IMR-90 (cell line): Measurements from ENCODE around the gene IL17F. TPM values are rescaled to one million over a fixed set of nuclear protein-coding genes. Genes with fewer than 3 reads are reported as not detected.

Experiments
- ATAC-seq: fragments of 200-7000 bp; cut with Tn5 transposase; 2 replicates; pipeline ENCODE4 v1.9.1; 2020; ENCODE audit warnings: low read depth, mild to moderate bottlenecking, moderate library complexity
- BruUV-seq: library from RNA; stranded (reverse); fragments of 400-500 nt; replicated peaks from 2 replicates; lab custom pipeline; 2021; lab: Mats Ljungman, UMichigan
- CTCF ChIA-PET: fragments of 300-600 bp; formaldehyde crosslinking; extraction: SDS; loops from one replicate; lab custom pipeline; 2021; ENCODE audit warnings: antibody characterized with exemption; lab: Yijun Ruan, JAX
- POLR2A ChIA-PET: fragments of 300-600 bp; sonication (Branson Sonifier 250); formaldehyde crosslinking; loops from one replicate; lab custom pipeline; 2022; ENCODE audit warnings: antibody characterized with exemption; ENCODE audit not compliant: unreplicated experiment; lab: Charles Lee
- DNase-seq: peaks from one replicate; pipeline ENCODE4 v3.0.0; 2013
- H2AFZ ChIP-seq: replicated peaks from 2 replicates; pipeline ENCODE3; 2013; ENCODE audit warnings: low read length, mild to moderate bottlenecking; ENCODE audit not compliant: poor library complexity
- H2AK5ac ChIP-seq: 2 replicates; pipeline ENCODE4 v1.6.1; 2013; ENCODE audit warnings: low read depth, low read length, inconsistent platforms
- H2AK9ac ChIP-seq: replicated peaks from 2 replicates; pipeline ENCODE3; 2013; ENCODE audit warnings: mild to moderate bottlenecking, low read depth, low read length, moderate library complexity; ENCODE audit not compliant: poor library complexity
- H2BK120ac ChIP-seq: 2 replicates; pipeline ENCODE4 v1.6.1; 2013; ENCODE audit warnings: low read depth, low read length, inconsistent platforms
- H2BK15ac ChIP-seq: 3 replicates; pipeline ENCODE4 v1.6.1; 2013; ENCODE audit warnings: low read depth, low read length, inconsistent platforms
- H2BK20ac ChIP-seq: 2 replicates; pipeline ENCODE4 v1.6.1; 2013; ENCODE audit warnings: low read depth, mild to moderate bottlenecking, inconsistent platforms, low read length, moderate library complexity
- H2BK5ac ChIP-seq: 2 replicates; pipeline ENCODE4 v1.6.1; 2013; ENCODE audit warnings: mild to moderate bottlenecking, low read depth, low read length, inconsistent platforms; ENCODE audit not compliant: poor library complexity, severe bottlenecking
- H3K14ac ChIP-seq: replicated peaks from 2 replicates; pipeline ENCODE4 v1.6.1; 2013; ENCODE audit warnings: low read depth, low read length, inconsistent platforms
- H3K18ac ChIP-seq: 2 replicates; pipeline ENCODE4 v1.6.1; 2013; ENCODE audit warnings: low read depth, low read length, control low read depth
- H3K23ac ChIP-seq: 2 replicates; pipeline ENCODE4 v1.6.1; 2013; ENCODE audit warnings: low read depth, low read length, inconsistent platforms
- H3K27ac ChIP-seq: 2 replicates; pipeline ENCODE4 v1.5.1; 2013; ENCODE audit warnings: mild to moderate bottlenecking, control low read depth, low read length; ENCODE audit not compliant: insufficient read depth
- H3K27me3 ChIP-seq: 2 replicates; pipeline ENCODE4 v1.6.1; 2013; ENCODE audit warnings: low read length; ENCODE audit not compliant: control insufficient read depth, insufficient read depth
- H3K36me3 ChIP-seq: 2 replicates; pipeline ENCODE4 v1.6.1; 2013; ENCODE audit warnings: low read length, mixed read lengths; ENCODE audit not compliant: control insufficient read depth, insufficient read depth
- H3K4ac ChIP-seq: 2 replicates; pipeline ENCODE4 v1.6.1; 2013; ENCODE audit warnings: low read depth, low read length, inconsistent platforms
- H3K4me1 ChIP-seq: 2 replicates; pipeline ENCODE4 v1.6.1; 2013; ENCODE audit warnings: low read length, mixed read lengths; ENCODE audit not compliant: control insufficient read depth, insufficient read depth
- H3K4me2 ChIP-seq: 2 replicates; pipeline ENCODE4 v1.6.1; 2013; ENCODE audit warnings: low read depth, mild to moderate bottlenecking, control low read depth, low read length, moderate library complexity
- H3K4me3 ChIP-seq: 2 replicates; pipeline ENCODE4 v1.5.1; 2013; ENCODE audit warnings: low read depth, mild to moderate bottlenecking, control low read depth, low read length, moderate library complexity; ENCODE audit not compliant: insufficient read depth
- H3K56ac ChIP-seq: 2 replicates; pipeline ENCODE4 v1.6.1; 2013; ENCODE audit warnings: low read length, inconsistent platforms; ENCODE audit not compliant: insufficient read depth; ENCODE audit errors: extremely low read depth
- H3K79me1 ChIP-seq, 2 experiments: 2 replicates each; pipeline ENCODE4 v1.6.1; 2013; ENCODE audit warnings: low read length in 2 of 2, inconsistent platforms in 1 of 2, low read depth in 1 of 2
- H3K9ac ChIP-seq: 2 replicates; pipeline ENCODE4 v1.6.1; 2013; ENCODE audit warnings: low read depth, low read length, control low read depth
- H3K9me1 ChIP-seq: 2 replicates; pipeline ENCODE4 v1.6.1; 2013; ENCODE audit warnings: low read length, inconsistent platforms; ENCODE audit not compliant: insufficient read depth
- H3K9me3 ChIP-seq: 2 replicates; pipeline ENCODE4 v1.6.1; 2013; ENCODE audit warnings: low read length; ENCODE audit not compliant: control insufficient read depth, insufficient read depth
- H4K20me1 ChIP-seq: 2 replicates; pipeline ENCODE4 v1.6.1; 2013; ENCODE audit warnings: low read length, inconsistent platforms; ENCODE audit not compliant: insufficient read depth
- H4K5ac ChIP-seq: 2 replicates; pipeline ENCODE4 v1.6.1; 2013; ENCODE audit warnings: mild to moderate bottlenecking, low read depth, low read length, control low read depth
- H4K8ac ChIP-seq, 2 experiments: 2 replicates each; pipeline ENCODE4 v1.6.1; 2013; ENCODE audit warnings: low read depth in 2 of 2, low read length in 2 of 2, control low read depth in 1 of 2, inconsistent platforms in 1 of 2
- H4K91ac ChIP-seq: 2 replicates; pipeline ENCODE4 v1.6.1; 2013; ENCODE audit warnings: low read depth, low read length, inconsistent platforms; ENCODE audit not compliant: insufficient read depth
- BHLHE40 ChIP-seq: fragments of 150-350 bp; IDR thresholded peaks from 2 replicates; pipeline ENCODE4 v1.6.1; 2016; ENCODE audit warnings: mild to moderate bottlenecking, low read depth, low read length
- MAZ ChIP-seq: IDR thresholded peaks from 2 replicates; pipeline ENCODE4 v1.6.1; 2012; ENCODE audit warnings: low read depth, mild to moderate bottlenecking, low read length, improper control_type of control experiment, moderate library complexity, borderline replicate concordance
- MXI1 ChIP-seq: IDR thresholded peaks from 2 replicates; pipeline ENCODE4 v1.6.1; 2012; ENCODE audit warnings: low read depth, mild to moderate bottlenecking, low read length, moderate library complexity, borderline replicate concordance
- RAD21 ChIP-seq: IDR thresholded peaks from 2 replicates; pipeline ENCODE4 v1.6.1; 2012; ENCODE audit warnings: low read length, improper control_type of control experiment
- dilution Hi-C: fragments of 300-500 bp; cut with HindIII; formaldehyde crosslinking; loops from one replicate; pipeline ENCODE4 v1.14.3; 2018; ENCODE audit warnings: low sequenced_read_pairs; ENCODE audit not compliant: unreplicated experiment
- in situ Hi-C: fragments of 300-500 bp; cut with MboI; formaldehyde crosslinking; loops from 3 replicates; pipeline ENCODE4 v1.14.3; 2019; ENCODE audit warnings: low sequenced_read_pairs, inconsistent platforms, mixed read lengths
- intact Hi-C: fragments of 100-400 bp; cut with micrococcal nuclease; formaldehyde crosslinking; loops from 2 replicates; pipeline ENCODE4 v1.10.0; 2022
- polyA plus RNA-seq, 3 experiments: library from polyadenylated mRNA; depleted of rRNA; stranded (reverse); fragments of >200 nt; gene quantifications; 2 replicates each; pipeline ENCODE4 v1.2.3, GENCODE V29; 2012; ENCODE audit warnings: low replicate concordance in 1 of 3
- total RNA-seq: library from RNA; depleted of rRNA; stranded (reverse); fragments of >200 nt; gene quantifications from 2 replicates; pipeline ENCODE4 v1.2.3, GENCODE V29; 2012

The IL17F gene
- total and polyA plus RNA-seq, 2 of the 4 experiments (the other 2 are of a cell fraction), result not detected

GRCh38 chr6:52215787-52216186, 28.5 kb downstream of the IL17F start:
- H3K18ac ChIP-seq, result no peak overlapping the region
- no peak overlapping the region for H3K4me2 ChIP-seq
- no peaks in the 10 kb centered on the region; the same call in 1 of the 2 replicates for H3K27me3 ChIP-seq
- no peak for ATAC-seq
- no peaks in the 10 kb centered on the region for H3K4me1 ChIP-seq
- H3K27ac ChIP-seq, result no peak overlapping the region
- no peak overlapping the region for H3K9ac ChIP-seq
- DNase-seq, result no peak
- H3K14ac ChIP-seq, result no peak overlapping the region
- no peak overlapping the region for H2BK120ac ChIP-seq
- TF ChIP-seq MAZ (no peak), BHLHE40 (no peak), RAD21 (no peak), MXI1 (no peak)
- no peaks in the 10 kb centered on the region for H3K9me3 ChIP-seq
- H3K79me1 ChIP-seq, result no peaks in the 10 kb centered on the region
- H2BK15ac ChIP-seq, result no peak overlapping the region
- no peak overlapping the region for H2BK20ac ChIP-seq
- dilution Hi-C loops (no loop called here), in situ Hi-C loops (no loop called here), intact Hi-C loops (no loop called here)
- no peak overlapping the region for H3K4me3 ChIP-seq
- no peak overlapping the region for H2AFZ ChIP-seq
- no peak overlapping the region for H3K4ac ChIP-seq
- ChIA-PET POLR2A (no interaction called here), CTCF (no interaction called here)
- H3K23ac ChIP-seq, result no peak overlapping the region
- BruUV-seq, result no TSS peak
- H3K36me3 ChIP-seq, result no peaks in the 10 kb centered on the region
- H4K91ac ChIP-seq, result no peak overlapping the region
- no peak overlapping the region for H3K56ac ChIP-seq
- H2AK5ac ChIP-seq, result no peak overlapping the region
- no peak overlapping the region for H2AK9ac ChIP-seq
- no peaks in the 10 kb centered on the region for H3K9me1 ChIP-seq
- no peaks in the 10 kb centered on the region for H4K20me1 ChIP-seq
- no peak overlapping the region for H2BK5ac ChIP-seq
- H4K5ac ChIP-seq, result no peak overlapping the region
- H4K8ac ChIP-seq, result no peak overlapping the region
